ENCODE measurements around the gene ADAM8.

The ADAM8 gene

DNA sequence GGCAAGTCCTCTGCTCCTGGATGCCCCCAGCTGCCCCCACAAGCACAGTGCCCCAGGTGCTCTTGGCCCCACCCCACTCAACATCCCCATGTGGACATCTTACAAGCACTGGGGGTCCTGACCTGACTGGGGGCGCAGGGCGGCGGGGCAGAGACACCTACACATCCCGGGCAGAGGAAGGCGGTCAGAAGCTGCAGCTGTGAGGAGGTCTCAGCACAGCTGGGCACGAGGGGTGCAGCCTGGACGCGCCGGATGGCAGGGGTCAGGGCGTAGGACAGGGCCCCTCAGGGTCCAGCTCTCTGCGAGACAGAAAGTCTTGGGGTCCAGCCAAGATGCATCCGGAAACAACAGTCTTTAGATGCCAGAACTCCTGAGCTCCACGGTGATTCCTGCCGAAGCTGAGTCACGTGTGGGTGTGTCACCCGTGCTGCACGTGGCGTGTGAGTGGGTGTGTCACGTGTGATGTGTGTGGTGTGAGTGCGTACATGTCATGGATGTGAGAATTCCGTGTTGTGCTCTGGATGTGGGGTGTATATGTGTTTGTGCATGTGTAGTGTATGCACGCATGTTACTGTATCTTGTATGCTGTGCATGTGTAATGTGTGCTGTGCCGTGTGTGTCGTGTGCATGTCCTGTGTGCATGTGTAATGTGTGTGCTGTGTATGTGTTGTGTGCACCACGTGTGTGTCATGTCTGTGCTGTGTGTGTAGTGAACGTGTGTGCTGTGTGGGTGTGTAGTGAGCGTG, 33.9 kb downstream of the ADAM8 start:
- peaks cover 18 to 20% of the 10 kb centered on the region in 2 donors for H3K4me1 ChIP-seq (ENCODE audit: control insufficient read depth in 1 of 2, insufficient read depth in 2 of 2, low read length in 2 of 2)
- H3K9me3 ChIP-seq (ENCODE audit: control insufficient read depth in 1 of 2, low read length in 2 of 2), result no peaks in the 10 kb centered on the region
- H3K4me3 ChIP-seq (ENCODE audit: low read depth in 1 of 2, low read length in 2 of 2), result no peak overlapping the region
- peaks cover 32 to 41% of the 10 kb centered on the region in 2 donors for H3K27me3 ChIP-seq (ENCODE audit: control insufficient read depth in 1 of 2, insufficient read depth in 2 of 2, low read length in 2 of 2)
- no peaks in the 10 kb centered on the region for H3K36me3 ChIP-seq (ENCODE audit: control insufficient read depth in 1 of 2, insufficient read depth in 2 of 2, low read length in 2 of 2)
- no peak overlapping the region for H3K27ac ChIP-seq (ENCODE audit: low read depth, low read length)
- H3K9ac ChIP-seq (ENCODE audit: low read depth in 1 of 2, low read length in 2 of 2), result no peak overlapping the region

DNA sequence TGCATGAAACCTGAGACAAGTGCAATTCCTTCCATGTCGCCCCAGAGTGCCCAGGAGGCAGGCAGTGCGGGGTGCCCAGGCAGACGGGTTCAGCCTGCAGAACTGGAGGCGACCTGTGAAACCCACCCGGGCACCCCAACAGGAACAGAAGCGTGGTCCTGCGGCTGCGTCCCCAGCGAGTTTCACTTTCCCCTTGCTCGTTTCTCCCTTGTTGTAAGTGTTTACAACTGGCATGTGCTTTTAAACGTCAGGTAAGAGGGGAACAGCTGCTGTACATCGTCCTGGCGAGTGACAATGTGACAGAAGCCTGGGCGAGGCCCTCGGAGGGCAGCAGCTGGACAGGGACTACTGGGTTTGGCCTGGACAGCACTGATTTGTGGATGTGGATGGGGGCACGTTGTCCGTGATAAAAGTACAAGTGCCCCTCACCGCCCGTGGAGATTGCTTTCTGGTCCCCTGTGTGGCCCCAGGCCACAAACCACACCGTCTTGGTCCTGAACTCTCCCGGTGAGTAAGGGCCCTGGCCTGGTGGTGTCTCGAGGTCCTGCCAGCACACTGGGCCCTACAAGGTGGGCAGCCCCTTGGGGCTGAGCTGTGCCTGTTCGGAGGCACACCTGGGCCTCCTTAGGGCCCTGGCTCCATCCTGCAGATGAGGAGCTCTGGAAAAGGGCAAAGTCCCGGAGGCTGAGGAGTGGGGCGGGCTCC, 35.0 kb downstream of the ADAM8 start:
- Histone ChIP-seq H3K36me3 (ENCODE audit: control insufficient read depth in 1 of 2, insufficient read depth in 2 of 2, low read length in 2 of 2) (no peaks in the 10 kb centered on the region), H3K9me3 (ENCODE audit: control insufficient read depth in 1 of 2, low read length in 2 of 2) (no peaks in the 10 kb centered on the region), H3K27ac (ENCODE audit: low read depth, low read length) (no peak overlapping the region), H3K4me1 (ENCODE audit: control insufficient read depth in 1 of 2, insufficient read depth in 2 of 2, low read length in 2 of 2) (peaks cover 18 to 20% of the 10 kb centered on the region in 2 donors), H3K9ac (ENCODE audit: low read depth in 1 of 2, low read length in 2 of 2) (peak overlapping the region in 1 of 2 donors; percentile 15), H3K4me3 (ENCODE audit: low read depth in 1 of 2, low read length in 2 of 2) (peak overlapping the region; percentile 57 to 65), H3K27me3 (ENCODE audit: control insufficient read depth in 1 of 2, insufficient read depth in 2 of 2, low read length in 2 of 2) (peaks cover 32 to 44% of the 10 kb centered on the region in 2 donors)

DNA sequence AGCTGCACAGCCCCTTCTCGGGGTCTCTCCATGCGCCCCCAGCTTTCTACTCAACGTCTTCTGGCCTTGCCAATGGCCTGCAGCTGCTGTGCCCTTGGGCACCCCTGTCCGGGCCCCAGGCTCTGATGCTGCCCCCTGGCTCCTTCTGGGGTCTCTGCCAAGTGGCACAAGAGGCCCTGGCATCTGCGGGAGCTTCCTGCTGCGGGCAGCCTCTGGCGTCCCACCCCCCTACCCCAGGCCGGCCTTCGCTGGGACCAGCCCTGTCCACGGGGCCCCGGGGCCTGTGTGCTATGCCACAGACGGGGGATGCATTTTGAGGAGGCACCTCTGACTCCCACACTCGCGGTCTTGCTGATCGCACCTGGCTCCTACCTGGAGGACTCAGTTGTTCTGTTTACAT, 36.7 kb downstream of the ADAM8 start:
- Histone ChIP-seq H3K27me3 (ENCODE audit: control insufficient read depth in 1 of 2, insufficient read depth in 2 of 2, low read length in 2 of 2) (peaks cover 32 to 42% of the 10 kb centered on the region in 2 donors), H3K9ac (ENCODE audit: low read depth in 1 of 2, low read length in 2 of 2) (no peak overlapping the region), H3K4me1 (ENCODE audit: control insufficient read depth in 1 of 2, insufficient read depth in 2 of 2, low read length in 2 of 2) (peaks cover 12 to 13% of the 10 kb centered on the region in 2 donors), H3K4me3 (ENCODE audit: low read depth in 1 of 2, low read length in 2 of 2) (no peak overlapping the region), H3K36me3 (ENCODE audit: control insufficient read depth in 1 of 2, insufficient read depth in 2 of 2, low read length in 2 of 2) (no peaks in the 10 kb centered on the region), H3K9me3 (ENCODE audit: control insufficient read depth in 1 of 2, low read length in 2 of 2) (no peaks in the 10 kb centered on the region), H3K27ac (ENCODE audit: low read depth, low read length) (no peak overlapping the region)

- H3K27me3 ChIP-seq (ENCODE audit: control insufficient read depth in 1 of 2, insufficient read depth in 2 of 2, low read length in 2 of 2), result peaks cover 32 to 40% of the 10 kb centered on the region in 2 donors
- peaks cover 12 to 13% of the 10 kb centered on the region in 2 donors for H3K4me1 ChIP-seq (ENCODE audit: control insufficient read depth in 1 of 2, insufficient read depth in 2 of 2, low read length in 2 of 2)
- H3K27ac ChIP-seq (ENCODE audit: low read depth, low read length), result no peak overlapping the region
- H3K9ac ChIP-seq (ENCODE audit: low read depth in 1 of 2, low read length in 2 of 2), result no peak overlapping the region
- H3K4me3 ChIP-seq (ENCODE audit: low read depth in 1 of 2, low read length in 2 of 2), result no peak overlapping the region
- H3K36me3 ChIP-seq (ENCODE audit: control insufficient read depth in 1 of 2, insufficient read depth in 2 of 2, low read length in 2 of 2), result no peaks in the 10 kb centered on the region
- H3K9me3 ChIP-seq (ENCODE audit: control insufficient read depth in 1 of 2, low read length in 2 of 2), result no peaks in the 10 kb centered on the region
These were observed 38.2 kb downstream of the ADAM8 start for GRCh38 chr10:133238466-133238804.

DNA sequence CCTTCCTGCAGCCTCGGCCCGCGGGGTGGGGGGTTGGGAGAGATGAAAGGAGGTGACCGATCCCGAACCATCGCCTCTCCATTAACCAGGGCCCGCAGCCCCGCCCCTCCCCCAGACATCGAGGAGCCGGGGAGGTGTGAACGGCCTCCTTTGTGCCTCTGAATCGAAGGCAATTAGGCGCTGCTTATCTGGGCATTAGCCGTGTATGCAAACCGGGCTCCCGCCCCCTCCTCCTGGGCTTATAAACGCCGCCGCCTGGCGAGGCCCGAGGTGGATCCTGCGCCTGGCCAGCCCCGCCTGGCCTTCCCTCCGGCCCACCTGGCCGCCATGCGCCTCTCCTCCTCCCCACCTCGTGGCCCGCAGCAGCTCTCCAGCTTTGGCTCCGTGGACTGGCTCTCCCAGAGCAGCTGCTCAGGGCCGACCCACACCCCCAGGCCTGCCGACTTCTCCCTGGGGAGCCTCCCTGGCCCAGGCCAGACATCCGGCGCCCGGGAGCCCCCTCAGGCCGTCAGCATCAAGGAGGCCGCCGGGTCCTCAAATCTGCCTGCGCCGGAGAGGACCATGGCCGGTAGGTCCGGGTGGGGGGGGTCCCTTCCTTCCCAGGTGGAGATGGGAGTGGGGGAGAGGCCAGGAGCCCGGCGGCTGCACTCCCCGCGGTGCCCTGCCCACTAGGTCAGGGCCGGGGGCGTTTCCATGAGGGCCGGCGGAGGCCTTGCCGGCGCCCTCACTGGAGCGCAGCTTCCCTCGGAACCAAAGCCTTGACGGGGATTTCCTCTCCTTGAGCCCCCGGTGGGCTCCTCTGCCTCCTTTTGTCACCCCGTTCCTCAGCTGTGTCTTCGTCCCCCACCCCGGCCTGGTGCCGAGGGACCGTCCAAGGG, 38.8 kb downstream of the ADAM8 start, which contains the start of gene VENTX:
Gene VENTX, plus strand, starts transcription at position 268 of the 878 bp plus-strand sequence. Its CDS starts 60 bp downstream, at position 328.
- no peak within 1 kb of the TSS for H3K27ac ChIP-seq (ENCODE audit: low read depth, low read length)
- H3K27me3 ChIP-seq (ENCODE audit: control insufficient read depth in 1 of 2, insufficient read depth in 2 of 2, low read length in 2 of 2), result peaks cover 30 to 34% of the 10 kb centered on the region in 2 donors
- H3K9me3 ChIP-seq (ENCODE audit: control insufficient read depth in 1 of 2, low read length in 2 of 2), result no peaks in the 10 kb centered on the region
- no peaks in the 10 kb centered on the region for H3K36me3 ChIP-seq (ENCODE audit: control insufficient read depth in 1 of 2, insufficient read depth in 2 of 2, low read length in 2 of 2)
- peaks cover 12 to 13% of the 10 kb centered on the region in 2 donors for H3K4me1 ChIP-seq (ENCODE audit: control insufficient read depth in 1 of 2, insufficient read depth in 2 of 2, low read length in 2 of 2)
- H3K4me3 ChIP-seq (ENCODE audit: low read depth in 1 of 2, low read length in 2 of 2), result no peak within 1 kb of the TSS
- H3K9ac ChIP-seq (ENCODE audit: low read depth in 1 of 2, low read length in 2 of 2), result no peak within 1 kb of the TSS

DNA sequence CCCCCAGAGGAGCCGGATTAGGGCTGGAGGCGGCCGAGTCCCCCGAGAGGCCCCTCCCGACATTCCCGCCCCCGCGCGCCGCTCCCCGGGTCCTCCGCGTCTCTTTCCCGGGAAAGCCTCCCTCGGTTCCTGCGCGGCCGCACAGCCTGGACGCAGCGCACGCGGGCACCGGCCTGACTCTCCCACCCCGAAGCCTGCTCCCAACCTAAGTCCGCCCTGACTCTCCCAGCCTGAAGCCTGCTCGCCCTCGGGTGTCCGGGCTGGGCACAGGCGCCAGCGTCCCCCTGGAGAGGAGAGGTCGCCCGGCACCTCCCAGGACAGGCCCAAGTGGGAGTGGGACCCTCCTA, 39.5 kb downstream of the ADAM8 start:
- H3K27me3 ChIP-seq (ENCODE audit: control insufficient read depth in 1 of 2, insufficient read depth in 2 of 2, low read length in 2 of 2), result peaks cover 29 to 32% of the 10 kb centered on the region in 2 donors
- H3K36me3 ChIP-seq (ENCODE audit: control insufficient read depth in 1 of 2, insufficient read depth in 2 of 2, low read length in 2 of 2), result no peaks in the 10 kb centered on the region
- H3K4me1 ChIP-seq (ENCODE audit: control insufficient read depth in 1 of 2, insufficient read depth in 2 of 2, low read length in 2 of 2), result peaks cover 12 to 13% of the 10 kb centered on the region in 2 donors
- no peak overlapping the region for H3K4me3 ChIP-seq (ENCODE audit: low read depth in 1 of 2, low read length in 2 of 2)
- no peaks in the 10 kb centered on the region for H3K9me3 ChIP-seq (ENCODE audit: control insufficient read depth in 1 of 2, low read length in 2 of 2)
- no peak overlapping the region for H3K9ac ChIP-seq (ENCODE audit: low read depth in 1 of 2, low read length in 2 of 2)
- no peak overlapping the region for H3K27ac ChIP-seq (ENCODE audit: low read depth, low read length)

DNA sequence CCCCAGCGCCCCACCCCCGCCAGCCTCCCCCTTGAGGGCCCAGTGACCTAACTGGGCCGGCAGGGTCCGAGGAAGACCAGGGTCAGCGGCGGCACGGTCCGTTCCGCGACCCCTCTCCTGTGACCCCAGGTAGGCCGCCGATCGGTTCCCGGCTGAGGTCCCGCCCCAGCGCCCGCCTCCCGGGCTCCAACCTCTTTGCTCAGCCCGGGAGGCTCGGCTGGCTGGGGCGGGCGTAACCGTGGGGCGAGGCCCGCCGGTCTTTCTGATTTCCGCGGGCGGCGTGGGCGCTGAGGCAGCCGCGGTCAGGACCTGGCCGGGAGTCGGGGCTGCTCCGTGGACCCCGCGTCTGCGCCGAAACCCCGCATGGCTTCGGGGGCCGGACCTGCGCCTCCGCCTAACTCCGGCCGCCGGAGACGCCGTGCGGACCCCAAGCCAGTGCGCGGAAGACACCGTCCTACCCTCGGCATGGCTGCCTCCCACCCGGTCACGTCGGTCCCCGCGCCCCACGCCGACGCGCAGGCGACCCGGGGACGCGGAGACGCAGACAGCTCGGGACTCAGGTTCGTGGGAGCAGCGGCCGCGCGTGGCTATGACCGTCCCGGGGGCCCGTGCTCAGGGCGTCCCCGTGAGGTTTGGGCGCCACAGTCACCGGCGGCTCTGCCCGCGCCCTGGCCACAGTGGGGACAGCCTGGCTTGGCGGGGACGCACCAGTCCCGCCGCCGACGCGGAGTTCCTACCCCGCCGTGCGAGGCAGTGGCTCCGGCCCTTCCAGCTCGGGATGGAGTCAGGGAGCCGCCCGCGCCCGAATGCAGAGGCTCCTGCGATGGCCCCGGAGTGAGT, 40.0 kb downstream of the ADAM8 start:
- Histone ChIP-seq H3K27ac (ENCODE audit: low read depth, low read length) (no peak overlapping the region), H3K9ac (ENCODE audit: low read depth in 1 of 2, low read length in 2 of 2) (no peak overlapping the region), H3K36me3 (ENCODE audit: control insufficient read depth in 1 of 2, insufficient read depth in 2 of 2, low read length in 2 of 2) (no peaks in the 10 kb centered on the region), H3K9me3 (ENCODE audit: control insufficient read depth in 1 of 2, low read length in 2 of 2) (no peaks in the 10 kb centered on the region), H3K4me1 (ENCODE audit: control insufficient read depth in 1 of 2, insufficient read depth in 2 of 2, low read length in 2 of 2) (peaks cover 8 to 9% of the 10 kb centered on the region in 2 donors), H3K4me3 (ENCODE audit: low read depth in 1 of 2, low read length in 2 of 2) (no peak overlapping the region), H3K27me3 (ENCODE audit: control insufficient read depth in 1 of 2, insufficient read depth in 2 of 2, low read length in 2 of 2) (peaks cover 29 to 35% of the 10 kb centered on the region in 2 donors)

DNA sequence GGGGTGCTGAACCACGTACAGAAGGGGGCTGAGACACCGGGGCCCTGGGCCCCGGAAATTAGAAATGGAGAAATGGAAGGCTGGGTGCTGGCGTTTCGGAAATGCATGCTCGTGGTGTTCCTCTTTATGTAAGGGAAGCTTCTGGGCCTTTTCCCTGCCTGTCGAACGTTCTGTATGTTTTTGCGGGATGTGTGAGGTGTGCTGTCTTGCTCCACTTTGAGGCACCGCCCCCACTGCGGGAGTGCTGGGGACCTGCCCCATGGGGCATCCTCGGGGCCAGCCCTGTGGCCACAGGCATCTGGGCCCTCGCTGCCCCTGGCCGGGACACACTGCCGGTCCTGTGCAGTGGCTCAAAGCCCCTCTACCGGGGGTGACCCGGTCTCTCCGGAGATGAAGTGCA, 40.7 kb downstream of the ADAM8 start:
- Histone ChIP-seq H3K27me3 (ENCODE audit: control insufficient read depth in 1 of 2, insufficient read depth in 2 of 2, low read length in 2 of 2) (peaks cover 28 to 35% of the 10 kb centered on the region in 2 donors), H3K9ac (ENCODE audit: low read depth in 1 of 2, low read length in 2 of 2) (no peak overlapping the region), H3K4me1 (ENCODE audit: control insufficient read depth in 1 of 2, insufficient read depth in 2 of 2, low read length in 2 of 2) (peaks cover 2% of the 10 kb centered on the region in 2 donors), H3K27ac (ENCODE audit: low read depth, low read length) (no peak overlapping the region), H3K4me3 (ENCODE audit: low read depth in 1 of 2, low read length in 2 of 2) (no peak overlapping the region), H3K36me3 (ENCODE audit: control insufficient read depth in 1 of 2, insufficient read depth in 2 of 2, low read length in 2 of 2) (no peaks in the 10 kb centered on the region), H3K9me3 (ENCODE audit: control insufficient read depth in 1 of 2, low read length in 2 of 2) (no peaks in the 10 kb centered on the region)

- Histone ChIP-seq H3K9ac (ENCODE audit: low read depth in 1 of 2, low read length in 2 of 2) (no peak overlapping the region), H3K27ac (ENCODE audit: low read depth, low read length) (no peak overlapping the region), H3K27me3 (ENCODE audit: control insufficient read depth in 1 of 2, insufficient read depth in 2 of 2, low read length in 2 of 2) (peaks cover 26 to 35% of the 10 kb centered on the region in 2 donors), H3K4me3 (ENCODE audit: low read depth in 1 of 2, low read length in 2 of 2) (no peak overlapping the region), H3K4me1 (ENCODE audit: control insufficient read depth in 1 of 2, insufficient read depth in 2 of 2, low read length in 2 of 2) (no peaks in the 10 kb centered on the region), H3K36me3 (ENCODE audit: control insufficient read depth in 1 of 2, insufficient read depth in 2 of 2, low read length in 2 of 2) (no peaks in the 10 kb centered on the region), H3K9me3 (ENCODE audit: control insufficient read depth in 1 of 2, low read length in 2 of 2) (no peaks in the 10 kb centered on the region)
These were observed 41.3 kb downstream of the ADAM8 start for GRCh38 chr10:133235265-133235855.

Data from duodenal mucosa (tissue), 2 donors.